Measurements from ENCODE around the gene ZCWPW2. TPM values are rescaled to one million over a fixed set of nuclear protein-coding genes. Genes with fewer than 3 reads are reported as not detected.

Gene ZCWPW2
- total and polyA plus RNA-seq, 12 donors = 0.71 to 4.0 (median 2.4) TPM

- ATAC-seq (no peak), DNase-seq (no peak)
- intact Hi-C loops (cut with DNase I) = loop anchor here in 4 of 10 donors (10.0 kb wide), 1 partner anchor 249 kb away; no protein-coding TSS in a partner anchor
- Histone ChIP-seq H3K36me3 (no peaks in the 10 kb centered on the region), H3K4me3 (no peak overlapping the region), H3K9me3 (peaks cover 0 to 20% (median 6%) of the 10 kb centered on the region in 11 donors), H3K4me1 (no peaks in the 10 kb centered on the region), H3K27me3 (no peaks in the 10 kb centered on the region), H3K27ac (no peak overlapping the region)
- peak in 7 of 9 donors; percentile 54 to 70 (median 60) for TF ChIP-seq CTCF (IDR thresholded peaks at IDR 0.05)
Measured at GRCh38 chr3:28476194-28476593, 127.7 kb downstream of the ZCWPW2 start.

- DNase-seq (no peak), ATAC-seq (no peak)
- TF ChIP-seq CTCF (IDR thresholded peaks at IDR 0.05) = no peak
- peaks cover 0 to 1% (median 0%) of the 10 kb centered on the region in 9 donors for H3K36me3 ChIP-seq
- WGBS, 2 donors = 74 to 78% methylated on average over 5 of the region's 5 CpGs
- H3K9me3 ChIP-seq = peaks cover 0 to 15% (median 6%) of the 10 kb centered on the region in 11 donors
- H3K4me1 ChIP-seq = no peaks in the 10 kb centered on the region
- H3K27ac ChIP-seq = no peak overlapping the region
- no peaks in the 10 kb centered on the region for H3K27me3 ChIP-seq
- intact Hi-C loops (cut with DNase I) = loop anchor here in 4 of 10 donors (10.0 kb wide), 1 partner anchor 248 kb away; no protein-coding TSS in a partner anchor
- no peak overlapping the region for H3K4me3 ChIP-seq
Measured at GRCh38 chr3:28476764-28477163, 128.2 kb downstream of the ZCWPW2 start.

GRCh38 chr3:28485164-28485563, 136.6 kb downstream of the ZCWPW2 start:
- no peak for ATAC-seq
- intact Hi-C loops (cut with DNase I) = no loop called here

GRCh38 chr3:28495301-28495700, 146.8 kb downstream of the ZCWPW2 start:
- no peak for DNase-seq
- Histone ChIP-seq H3K36me3 (no peaks in the 10 kb centered on the region), H3K27me3 (no peaks in the 10 kb centered on the region), H3K9me3 (peaks cover 0 to 3% (median 0%) of the 10 kb centered on the region in 11 donors), H3K4me3 (no peak overlapping the region), H3K27ac (no peak overlapping the region), H3K4me1 (no peaks in the 10 kb centered on the region)
- no peak for ATAC-seq
- no peak for TF ChIP-seq CTCF (IDR thresholded peaks at IDR 0.05)
- intact Hi-C loops (cut with DNase I) = loop anchor here in 1 of 10 donors (5.0 kb wide), 1 partner anchor 137 kb away; no protein-coding TSS in a partner anchor

More at GRCh38 chr3:28485164-28485563, 136.6 kb downstream of the ZCWPW2 start:
- TF ChIP-seq CTCF (IDR thresholded peaks at IDR 0.05) = no peak
- Histone ChIP-seq H3K27me3 (no peaks in the 10 kb centered on the region), H3K4me3 (no peak overlapping the region), H3K4me1 (no peaks in the 10 kb centered on the region), H3K9me3 (peaks cover 0 to 32% (median 8%) of the 10 kb centered on the region in 11 donors), H3K36me3 (peaks cover 0 to 7% (median 0%) of the 10 kb centered on the region in 9 donors), H3K27ac (no peak overlapping the region)
- no peak for DNase-seq
